WTC11 (cell line): Measurements from ENCODE around the gene AFF3. TPM values are rescaled to one million over a fixed set of nuclear protein-coding genes. Genes with fewer than 3 reads are reported as not detected.

Source experiments
- ATAC-seq: fragments of 200-7000 bp; cut with Tn5 transposase; 2 replicates; pipeline ENCODE4 v1.10.0; 2021; ENCODE audit warnings: mild to moderate bottlenecking, moderate library complexity
- CTCF ChIA-PET: fragments of 300-600 bp; sonication (Branson Sonifier 250); formaldehyde crosslinking; loops from one replicate; lab custom pipeline; 2021; ENCODE audit warnings: antibody characterized with exemption; lab: Charles Lee
- POLR2A ChIA-PET: fragments of 350-600 bp; sonication (Branson Sonifier 250); formaldehyde crosslinking; loops from one replicate; lab custom pipeline; 2021; ENCODE audit warnings: antibody characterized with exemption; lab: Charles Lee
- DNase-seq: peaks from one replicate; pipeline ENCODE4 v3.0.0; 2021; ENCODE audit warnings: low spot score
- H3K27ac Mint-ChIP-seq: 2 replicates; pipeline ENCODE4 v1.8.0; 2021; ENCODE audit warnings: mixed read lengths
- H3K27me3 Mint-ChIP-seq: 2 replicates; pipeline ENCODE4 v1.8.0; 2021; ENCODE audit warnings: low read depth, mild to moderate bottlenecking, moderate library complexity, mixed read lengths
- H3K36me3 Mint-ChIP-seq: 2 replicates; pipeline ENCODE4 v1.8.0; 2021; ENCODE audit warnings: mixed read lengths
- H3K4me1 Mint-ChIP-seq: 2 replicates; pipeline ENCODE4 v1.8.0; 2022; ENCODE audit warnings: mixed read lengths
- H3K4me3 Mint-ChIP-seq: 2 replicates; pipeline ENCODE4 v1.8.0; 2021; ENCODE audit warnings: mild to moderate bottlenecking, moderate library complexity, mixed read lengths
- H3K9me3 Mint-ChIP-seq: 2 replicates; pipeline ENCODE4 v1.8.0; 2021; ENCODE audit warnings: mixed read lengths
- CREB1 ChIP-seq: sonication (generic); formaldehyde crosslinking; IDR thresholded peaks from 2 replicates; pipeline ENCODE4 v1.8.0; 2023; ENCODE audit warnings: mild to moderate bottlenecking, missing genetic modification reagents
- FOXJ3 ChIP-seq: sonication (generic); formaldehyde crosslinking; IDR thresholded peaks from 2 replicates; pipeline ENCODE4 v1.9.0; 2021; ENCODE audit warnings: missing genetic modification reagents, mild to moderate bottlenecking, borderline replicate concordance
- GABPB1 ChIP-seq: sonication (generic); formaldehyde crosslinking; IDR thresholded peaks from 2 replicates; pipeline ENCODE4 v1.8.1; 2023; ENCODE audit warnings: mild to moderate bottlenecking, missing genetic modification reagents
- NFE2L1 ChIP-seq: sonication (generic); formaldehyde crosslinking; IDR thresholded peaks from 2 replicates; pipeline ENCODE4 v1.8.1; 2023; ENCODE audit warnings: missing genetic modification reagents
- NR1H2 ChIP-seq: sonication (generic); formaldehyde crosslinking; IDR thresholded peaks from 2 replicates; pipeline ENCODE4 v1.9.0; 2021; ENCODE audit warnings: mild to moderate bottlenecking, moderate library complexity, missing genetic modification reagents
- OVOL2 ChIP-seq: fragments of 250-450 bp; sonication (Bioruptor Pico); IDR thresholded peaks from 2 replicates; pipeline ENCODE4 v1.9.0; 2021; ENCODE audit warnings: mild to moderate bottlenecking, borderline replicate concordance
- PRRX2 ChIP-seq: fragments of 250-450 bp; sonication (Bioruptor Pico); IDR thresholded peaks from 2 replicates; pipeline ENCODE4 v1.8.0; 2021; ENCODE audit warnings: mild to moderate bottlenecking
- TP53 ChIP-seq: sonication (generic); formaldehyde crosslinking; IDR thresholded peaks from 2 replicates; pipeline ENCODE4 v1.8.1; 2023; ENCODE audit warnings: mild to moderate bottlenecking, missing genetic modification reagents
- ZNF219 ChIP-seq: sonication (generic); formaldehyde crosslinking; IDR thresholded peaks from 2 replicates; pipeline ENCODE4 v1.8.0; 2023; ENCODE audit warnings: missing genetic modification reagents, mild to moderate bottlenecking, borderline replicate concordance
- total RNA-seq: library from RNA; stranded (reverse); gene quantifications from 3 replicates; pipeline ENCODE4 v1.2.3, GENCODE V29; 2021
- TF ChIP-seq, protein P1 (sequence below): sonication (generic); formaldehyde crosslinking; IDR thresholded peaks from 2 replicates; pipeline ENCODE4 v1.8.0; 2022; ENCODE audit warnings: missing genetic modification reagents
- TF ChIP-seq, protein P2 (sequence below): fragments of 250-450 bp; sonication (Bioruptor Pico); IDR thresholded peaks from 2 replicates; pipeline ENCODE4 v1.9.0; 2021; ENCODE audit warnings: mild to moderate bottlenecking
- TF ChIP-seq, protein P3 (sequence below): sonication (generic); formaldehyde crosslinking; IDR thresholded peaks from 2 replicates; pipeline ENCODE4 v1.8.1; 2023; ENCODE audit warnings: mild to moderate bottlenecking, moderate library complexity, missing genetic modification reagents
- TF ChIP-seq, protein P4 (sequence below): sonication (generic); formaldehyde crosslinking; IDR thresholded peaks from 2 replicates; pipeline ENCODE4 v1.8.0; 2023; ENCODE audit warnings: missing genetic modification reagents, mild to moderate bottlenecking, borderline replicate concordance
- TF ChIP-seq, protein P5 (sequence below): sonication (generic); formaldehyde crosslinking; IDR thresholded peaks from 2 replicates; pipeline ENCODE4 v1.8.1; 2022; ENCODE audit warnings: mild to moderate bottlenecking, moderate library complexity, missing genetic modification reagents
- TF ChIP-seq, protein P6 (sequence below): sonication (generic); formaldehyde crosslinking; IDR thresholded peaks from 2 replicates; pipeline ENCODE4 v1.8.1; 2022; ENCODE audit warnings: low read depth, missing genetic modification reagents, borderline replicate concordance
- TF ChIP-seq, protein P7 (sequence below): fragments of 250-450 bp; sonication (Bioruptor Pico); IDR thresholded peaks from 2 replicates; pipeline ENCODE4 v1.9.0; 2021; ENCODE audit warnings: mild to moderate bottlenecking
- TF ChIP-seq, protein P8 (sequence below): fragments of 250-450 bp; sonication (Bioruptor Pico); IDR thresholded peaks from 2 replicates; pipeline ENCODE4 v2.1.2; 2022; ENCODE audit warnings: mild to moderate bottlenecking, moderate library complexity
- TF ChIP-seq, protein P9 (sequence below): sonication (generic); formaldehyde crosslinking; IDR thresholded peaks from 2 replicates; pipeline ENCODE4 v1.8.1; 2023; ENCODE audit warnings: mild to moderate bottlenecking, missing genetic modification reagents, moderate library complexity

AFF3 gene
- total RNA-seq, 1 experiment from 2014 or later, result 1.2 TPM

DNA sequence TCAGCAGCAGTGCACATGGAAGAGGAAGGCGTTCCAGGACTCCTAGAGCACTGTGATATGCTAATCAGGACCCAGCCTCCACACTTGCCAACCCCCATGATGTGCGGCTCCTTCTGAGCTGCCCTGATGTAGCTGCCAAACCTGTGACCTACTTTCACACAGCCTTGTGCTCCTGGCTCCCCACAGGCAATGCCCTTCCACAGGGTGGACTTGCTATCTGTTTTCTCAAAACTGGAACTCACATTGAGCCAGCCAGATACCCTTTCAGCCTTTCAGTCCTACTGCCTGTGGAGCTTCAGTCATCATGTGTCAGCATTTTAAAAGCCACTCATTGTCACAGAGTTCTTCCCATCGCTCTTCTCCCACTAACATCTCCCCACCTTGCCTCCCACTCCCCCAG lies 181.6 kb downstream of the AFF3 start (continued):
- TF ChIP-seq, protein P1, sequence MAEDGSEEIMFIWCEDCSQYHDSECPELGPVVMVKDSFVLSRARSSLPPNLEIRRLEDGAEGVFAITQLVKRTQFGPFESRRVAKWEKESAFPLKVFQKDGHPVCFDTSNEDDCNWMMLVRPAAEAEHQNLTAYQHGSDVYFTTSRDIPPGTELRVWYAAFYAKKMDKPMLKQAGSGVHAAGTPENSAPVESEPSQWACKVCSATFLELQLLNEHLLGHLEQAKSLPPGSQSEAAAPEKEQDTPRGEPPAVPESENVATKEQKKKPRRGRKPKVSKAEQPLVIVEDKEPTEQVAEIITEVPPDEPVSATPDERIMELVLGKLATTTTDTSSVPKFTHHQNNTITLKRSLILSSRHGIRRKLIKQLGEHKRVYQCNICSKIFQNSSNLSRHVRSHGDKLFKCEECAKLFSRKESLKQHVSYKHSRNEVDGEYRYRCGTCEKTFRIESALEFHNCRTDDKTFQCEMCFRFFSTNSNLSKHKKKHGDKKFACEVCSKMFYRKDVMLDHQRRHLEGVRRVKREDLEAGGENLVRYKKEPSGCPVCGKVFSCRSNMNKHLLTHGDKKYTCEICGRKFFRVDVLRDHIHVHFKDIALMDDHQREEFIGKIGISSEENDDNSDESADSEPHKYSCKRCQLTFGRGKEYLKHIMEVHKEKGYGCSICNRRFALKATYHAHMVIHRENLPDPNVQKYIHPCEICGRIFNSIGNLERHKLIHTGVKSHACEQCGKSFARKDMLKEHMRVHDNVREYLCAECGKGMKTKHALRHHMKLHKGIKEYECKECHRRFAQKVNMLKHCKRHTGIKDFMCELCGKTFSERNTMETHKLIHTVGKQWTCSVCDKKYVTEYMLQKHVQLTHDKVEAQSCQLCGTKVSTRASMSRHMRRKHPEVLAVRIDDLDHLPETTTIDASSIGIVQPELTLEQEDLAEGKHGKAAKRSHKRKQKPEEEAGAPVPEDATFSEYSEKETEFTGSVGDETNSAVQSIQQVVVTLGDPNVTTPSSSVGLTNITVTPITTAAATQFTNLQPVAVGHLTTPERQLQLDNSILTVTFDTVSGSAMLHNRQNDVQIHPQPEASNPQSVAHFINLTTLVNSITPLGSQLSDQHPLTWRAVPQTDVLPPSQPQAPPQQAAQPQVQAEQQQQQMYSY (CRISPR knock-in tag), result no peak
- no peak for TF ChIP-seq TP53

DNA sequence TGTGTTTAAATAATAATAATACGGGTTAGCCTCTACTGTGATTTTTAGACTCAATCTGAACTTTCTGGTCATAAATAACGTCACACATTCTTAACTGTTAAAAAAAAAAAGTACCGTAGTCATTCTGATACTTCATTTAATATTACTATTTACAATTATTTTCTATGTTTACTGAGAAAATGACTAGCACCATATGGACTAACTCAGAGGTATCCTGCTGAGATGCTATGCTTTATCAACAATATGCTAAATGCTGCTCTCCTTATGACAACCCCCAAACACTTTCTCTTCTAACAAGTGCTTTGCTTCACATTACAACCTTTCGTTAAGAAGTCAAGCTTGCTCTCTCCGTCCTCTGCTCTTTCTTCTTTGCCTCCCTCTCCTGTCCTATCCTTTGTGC lies 182.1 kb downstream of the AFF3 start:
- no peak overlapping the region for H3K27ac Mint-ChIP-seq
- H3K9me3 Mint-ChIP-seq, result peaks cover 4% of the 10 kb centered on the region; the same call in 1 of the 2 replicates
- H3K4me1 Mint-ChIP-seq, result peaks cover 13% of the 10 kb centered on the region
- no peaks in the 10 kb centered on the region for H3K27me3 Mint-ChIP-seq
- no peak overlapping the region for H3K4me3 Mint-ChIP-seq
- CTCF ChIA-PET, result interaction anchor here (1.1 to 1.4 kb wide), 2 partner anchors 300 to 303 kb away, joined by 4 to 6 read pairs; no protein-coding TSS in a partner anchor
- no peak for DNase-seq
- POLR2A ChIA-PET, result no interaction called here
- no peaks in the 10 kb centered on the region for H3K36me3 Mint-ChIP-seq
- ATAC-seq, result no peak
- TF ChIP-seq FOXJ3 (CRISPR knock-in tag) (no peak), ZNF219 (CRISPR knock-in tag) (no peak), OVOL2 (CRISPR knock-in tag) (no peak), NR1H2 (no peak), CREB1 (CRISPR knock-in tag) (no peak), NFE2L1 (CRISPR knock-in tag) (no peak), GABPB1 (CRISPR knock-in tag) (no peak), PRRX2 (CRISPR knock-in tag) (no peak)
- TF ChIP-seq, protein P2, sequence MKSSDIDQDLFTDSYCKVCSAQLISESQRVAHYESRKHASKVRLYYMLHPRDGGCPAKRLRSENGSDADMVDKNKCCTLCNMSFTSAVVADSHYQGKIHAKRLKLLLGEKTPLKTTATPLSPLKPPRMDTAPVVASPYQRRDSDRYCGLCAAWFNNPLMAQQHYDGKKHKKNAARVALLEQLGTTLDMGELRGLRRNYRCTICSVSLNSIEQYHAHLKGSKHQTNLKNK, result no peak
- TF ChIP-seq, protein P3, sequence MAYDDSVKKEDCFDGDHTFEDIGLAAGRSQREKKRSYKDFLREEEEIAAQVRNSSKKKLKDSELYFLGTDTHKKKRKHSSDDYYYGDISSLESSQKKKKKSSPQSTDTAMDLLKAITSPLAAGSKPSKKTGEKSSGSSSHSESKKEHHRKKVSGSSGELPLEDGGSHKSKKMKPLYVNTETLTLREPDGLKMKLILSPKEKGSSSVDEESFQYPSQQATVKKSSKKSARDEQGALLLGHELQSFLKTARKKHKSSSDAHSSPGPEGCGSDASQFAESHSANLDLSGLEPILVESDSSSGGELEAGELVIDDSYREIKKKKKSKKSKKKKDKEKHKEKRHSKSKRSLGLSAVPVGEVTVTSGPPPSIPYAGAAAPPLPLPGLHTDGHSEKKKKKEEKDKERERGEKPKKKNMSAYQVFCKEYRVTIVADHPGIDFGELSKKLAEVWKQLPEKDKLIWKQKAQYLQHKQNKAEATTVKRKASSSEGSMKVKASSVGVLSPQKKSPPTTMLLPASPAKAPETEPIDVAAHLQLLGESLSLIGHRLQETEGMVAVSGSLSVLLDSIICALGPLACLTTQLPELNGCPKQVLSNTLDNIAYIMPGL (CRISPR knock-in tag), result no peak
- TF ChIP-seq, protein P4, sequence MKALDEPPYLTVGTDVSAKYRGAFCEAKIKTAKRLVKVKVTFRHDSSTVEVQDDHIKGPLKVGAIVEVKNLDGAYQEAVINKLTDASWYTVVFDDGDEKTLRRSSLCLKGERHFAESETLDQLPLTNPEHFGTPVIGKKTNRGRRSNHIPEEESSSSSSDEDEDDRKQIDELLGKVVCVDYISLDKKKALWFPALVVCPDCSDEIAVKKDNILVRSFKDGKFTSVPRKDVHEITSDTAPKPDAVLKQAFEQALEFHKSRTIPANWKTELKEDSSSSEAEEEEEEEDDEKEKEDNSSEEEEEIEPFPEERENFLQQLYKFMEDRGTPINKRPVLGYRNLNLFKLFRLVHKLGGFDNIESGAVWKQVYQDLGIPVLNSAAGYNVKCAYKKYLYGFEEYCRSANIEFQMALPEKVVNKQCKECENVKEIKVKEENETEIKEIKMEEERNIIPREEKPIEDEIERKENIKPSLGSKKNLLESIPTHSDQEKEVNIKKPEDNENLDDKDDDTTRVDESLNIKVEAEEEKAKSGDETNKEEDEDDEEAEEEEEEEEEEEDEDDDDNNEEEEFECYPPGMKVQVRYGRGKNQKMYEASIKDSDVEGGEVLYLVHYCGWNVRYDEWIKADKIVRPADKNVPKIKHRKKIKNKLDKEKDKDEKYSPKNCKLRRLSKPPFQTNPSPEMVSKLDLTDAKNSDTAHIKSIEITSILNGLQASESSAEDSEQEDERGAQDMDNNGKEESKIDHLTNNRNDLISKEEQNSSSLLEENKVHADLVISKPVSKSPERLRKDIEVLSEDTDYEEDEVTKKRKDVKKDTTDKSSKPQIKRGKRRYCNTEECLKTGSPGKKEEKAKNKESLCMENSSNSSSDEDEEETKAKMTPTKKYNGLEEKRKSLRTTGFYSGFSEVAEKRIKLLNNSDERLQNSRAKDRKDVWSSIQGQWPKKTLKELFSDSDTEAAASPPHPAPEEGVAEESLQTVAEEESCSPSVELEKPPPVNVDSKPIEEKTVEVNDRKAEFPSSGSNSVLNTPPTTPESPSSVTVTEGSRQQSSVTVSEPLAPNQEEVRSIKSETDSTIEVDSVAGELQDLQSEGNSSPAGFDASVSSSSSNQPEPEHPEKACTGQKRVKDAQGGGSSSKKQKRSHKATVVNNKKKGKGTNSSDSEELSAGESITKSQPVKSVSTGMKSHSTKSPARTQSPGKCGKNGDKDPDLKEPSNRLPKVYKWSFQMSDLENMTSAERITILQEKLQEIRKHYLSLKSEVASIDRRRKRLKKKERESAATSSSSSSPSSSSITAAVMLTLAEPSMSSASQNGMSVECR, result no peak
- TF ChIP-seq, protein P5, sequence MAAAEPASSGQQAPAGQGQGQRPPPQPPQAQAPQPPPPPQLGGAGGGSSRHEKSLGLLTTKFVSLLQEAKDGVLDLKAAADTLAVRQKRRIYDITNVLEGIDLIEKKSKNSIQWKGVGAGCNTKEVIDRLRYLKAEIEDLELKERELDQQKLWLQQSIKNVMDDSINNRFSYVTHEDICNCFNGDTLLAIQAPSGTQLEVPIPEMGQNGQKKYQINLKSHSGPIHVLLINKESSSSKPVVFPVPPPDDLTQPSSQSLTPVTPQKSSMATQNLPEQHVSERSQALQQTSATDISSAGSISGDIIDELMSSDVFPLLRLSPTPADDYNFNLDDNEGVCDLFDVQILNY (CRISPR knock-in tag), result no peak
- TF ChIP-seq, protein P6, sequence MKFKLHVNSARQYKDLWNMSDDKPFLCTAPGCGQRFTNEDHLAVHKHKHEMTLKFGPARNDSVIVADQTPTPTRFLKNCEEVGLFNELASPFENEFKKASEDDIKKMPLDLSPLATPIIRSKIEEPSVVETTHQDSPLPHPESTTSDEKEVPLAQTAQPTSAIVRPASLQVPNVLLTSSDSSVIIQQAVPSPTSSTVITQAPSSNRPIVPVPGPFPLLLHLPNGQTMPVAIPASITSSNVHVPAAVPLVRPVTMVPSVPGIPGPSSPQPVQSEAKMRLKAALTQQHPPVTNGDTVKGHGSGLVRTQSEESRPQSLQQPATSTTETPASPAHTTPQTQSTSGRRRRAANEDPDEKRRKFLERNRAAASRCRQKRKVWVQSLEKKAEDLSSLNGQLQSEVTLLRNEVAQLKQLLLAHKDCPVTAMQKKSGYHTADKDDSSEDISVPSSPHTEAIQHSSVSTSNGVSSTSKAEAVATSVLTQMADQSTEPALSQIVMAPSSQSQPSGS, result no peak
- TF ChIP-seq, protein P7, sequence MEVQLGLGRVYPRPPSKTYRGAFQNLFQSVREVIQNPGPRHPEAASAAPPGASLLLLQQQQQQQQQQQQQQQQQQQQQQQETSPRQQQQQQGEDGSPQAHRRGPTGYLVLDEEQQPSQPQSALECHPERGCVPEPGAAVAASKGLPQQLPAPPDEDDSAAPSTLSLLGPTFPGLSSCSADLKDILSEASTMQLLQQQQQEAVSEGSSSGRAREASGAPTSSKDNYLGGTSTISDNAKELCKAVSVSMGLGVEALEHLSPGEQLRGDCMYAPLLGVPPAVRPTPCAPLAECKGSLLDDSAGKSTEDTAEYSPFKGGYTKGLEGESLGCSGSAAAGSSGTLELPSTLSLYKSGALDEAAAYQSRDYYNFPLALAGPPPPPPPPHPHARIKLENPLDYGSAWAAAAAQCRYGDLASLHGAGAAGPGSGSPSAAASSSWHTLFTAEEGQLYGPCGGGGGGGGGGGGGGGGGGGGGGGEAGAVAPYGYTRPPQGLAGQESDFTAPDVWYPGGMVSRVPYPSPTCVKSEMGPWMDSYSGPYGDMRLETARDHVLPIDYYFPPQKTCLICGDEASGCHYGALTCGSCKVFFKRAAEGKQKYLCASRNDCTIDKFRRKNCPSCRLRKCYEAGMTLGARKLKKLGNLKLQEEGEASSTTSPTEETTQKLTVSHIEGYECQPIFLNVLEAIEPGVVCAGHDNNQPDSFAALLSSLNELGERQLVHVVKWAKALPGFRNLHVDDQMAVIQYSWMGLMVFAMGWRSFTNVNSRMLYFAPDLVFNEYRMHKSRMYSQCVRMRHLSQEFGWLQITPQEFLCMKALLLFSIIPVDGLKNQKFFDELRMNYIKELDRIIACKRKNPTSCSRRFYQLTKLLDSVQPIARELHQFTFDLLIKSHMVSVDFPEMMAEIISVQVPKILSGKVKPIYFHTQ (CRISPR knock-in tag), result no peak
- TF ChIP-seq, protein P8, sequence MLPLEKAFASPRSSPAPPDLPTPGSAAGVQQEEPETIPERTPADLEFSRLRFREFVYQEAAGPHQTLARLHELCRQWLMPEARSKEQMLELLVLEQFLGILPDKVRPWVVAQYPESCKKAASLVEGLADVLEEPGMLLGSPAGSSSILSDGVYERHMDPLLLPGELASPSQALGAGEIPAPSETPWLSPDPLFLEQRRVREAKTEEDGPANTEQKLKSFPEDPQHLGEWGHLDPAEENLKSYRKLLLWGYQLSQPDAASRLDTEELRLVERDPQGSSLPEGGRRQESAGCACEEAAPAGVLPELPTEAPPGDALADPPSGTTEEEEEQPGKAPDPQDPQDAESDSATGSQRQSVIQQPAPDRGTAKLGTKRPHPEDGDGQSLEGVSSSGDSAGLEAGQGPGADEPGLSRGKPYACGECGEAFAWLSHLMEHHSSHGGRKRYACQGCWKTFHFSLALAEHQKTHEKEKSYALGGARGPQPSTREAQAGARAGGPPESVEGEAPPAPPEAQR (CRISPR knock-in tag), result no peak
- TF ChIP-seq, protein P9, sequence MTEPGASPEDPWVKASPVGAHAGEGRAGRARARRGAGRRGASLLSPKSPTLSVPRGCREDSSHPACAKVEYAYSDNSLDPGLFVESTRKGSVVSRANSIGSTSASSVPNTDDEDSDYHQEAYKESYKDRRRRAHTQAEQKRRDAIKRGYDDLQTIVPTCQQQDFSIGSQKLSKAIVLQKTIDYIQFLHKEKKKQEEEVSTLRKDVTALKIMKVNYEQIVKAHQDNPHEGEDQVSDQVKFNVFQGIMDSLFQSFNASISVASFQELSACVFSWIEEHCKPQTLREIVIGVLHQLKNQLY, result no peak
